Measurements from ENCODE around the gene TPP2.

TPP2 gene

GRCh38 chr13:102597029-102597961 is 509 bp downstream of the TPP2 start:
- DNase-seq: no peak

- DNase-seq: no peak
Observed at GRCh38 chr13:102598061-102598460, 1.3 kb downstream of the TPP2 start.

- DNase-seq: no peak
Observed at GRCh38 chr13:102599426-102600012, 2.7 kb downstream of the TPP2 start.

GRCh38 chr13:102606537-102607309 is 9.9 kb downstream of the TPP2 start:
- no peak for DNase-seq

- DNase-seq: no peak
Observed at GRCh38 chr13:102608974-102609373, 12.2 kb downstream of the TPP2 start.

GRCh38 chr13:102609696-102610095 is 12.9 kb downstream of the TPP2 start:
- no peak for DNase-seq

- no peak for DNase-seq
Observed at GRCh38 chr13:102610296-102610895, 13.6 kb downstream of the TPP2 start.

GRCh38 chr13:102617697-102618350 is 21.0 kb downstream of the TPP2 start:
- no peak for DNase-seq

- DNase-seq: no peak
Observed at GRCh38 chr13:102620516-102620915, 23.7 kb downstream of the TPP2 start.

- no peak for DNase-seq
Observed at GRCh38 chr13:102626928-102627327, 30.1 kb downstream of the TPP2 start.

- no peak for DNase-seq
Observed at GRCh38 chr13:102628559-102628958, 31.8 kb downstream of the TPP2 start.

GRCh38 chr13:102631198-102631597 is 34.4 kb downstream of the TPP2 start:
- DNase-seq: no peak

- no peak for DNase-seq
Observed at GRCh38 chr13:102638741-102639140, 42.0 kb downstream of the TPP2 start.

- no peak for DNase-seq
Observed at GRCh38 chr13:102642029-102642428, 45.2 kb downstream of the TPP2 start.

- no peak for DNase-seq
Observed at GRCh38 chr13:102642475-102642874, 45.7 kb downstream of the TPP2 start.

GRCh38 chr13:102643656-102644055 is 46.9 kb downstream of the TPP2 start:
- DNase-seq: no peak

GRCh38 chr13:102645701-102646100 is 48.9 kb downstream of the TPP2 start:
- DNase-seq: no peak

- no peak for DNase-seq
Observed at GRCh38 chr13:102648046-102648445, 51.3 kb downstream of the TPP2 start.

GRCh38 chr13:102650444-102650843 is 53.7 kb downstream of the TPP2 start:
- DNase-seq: no peak

GRCh38 chr13:102651392-102651791 is 54.6 kb downstream of the TPP2 start:
- DNase-seq: no peak

- no peak for DNase-seq
Observed at GRCh38 chr13:102651892-102652291, 55.1 kb downstream of the TPP2 start.

GRCh38 chr13:102654756-102655155 is 58.0 kb downstream of the TPP2 start:
- no peak for DNase-seq

- DNase-seq: no peak
Observed at GRCh38 chr13:102657630-102658029, 60.8 kb downstream of the TPP2 start.

Data from NCI-H1048 (cell line).